ENCODE data around the gene CPNE5.

DNA sequence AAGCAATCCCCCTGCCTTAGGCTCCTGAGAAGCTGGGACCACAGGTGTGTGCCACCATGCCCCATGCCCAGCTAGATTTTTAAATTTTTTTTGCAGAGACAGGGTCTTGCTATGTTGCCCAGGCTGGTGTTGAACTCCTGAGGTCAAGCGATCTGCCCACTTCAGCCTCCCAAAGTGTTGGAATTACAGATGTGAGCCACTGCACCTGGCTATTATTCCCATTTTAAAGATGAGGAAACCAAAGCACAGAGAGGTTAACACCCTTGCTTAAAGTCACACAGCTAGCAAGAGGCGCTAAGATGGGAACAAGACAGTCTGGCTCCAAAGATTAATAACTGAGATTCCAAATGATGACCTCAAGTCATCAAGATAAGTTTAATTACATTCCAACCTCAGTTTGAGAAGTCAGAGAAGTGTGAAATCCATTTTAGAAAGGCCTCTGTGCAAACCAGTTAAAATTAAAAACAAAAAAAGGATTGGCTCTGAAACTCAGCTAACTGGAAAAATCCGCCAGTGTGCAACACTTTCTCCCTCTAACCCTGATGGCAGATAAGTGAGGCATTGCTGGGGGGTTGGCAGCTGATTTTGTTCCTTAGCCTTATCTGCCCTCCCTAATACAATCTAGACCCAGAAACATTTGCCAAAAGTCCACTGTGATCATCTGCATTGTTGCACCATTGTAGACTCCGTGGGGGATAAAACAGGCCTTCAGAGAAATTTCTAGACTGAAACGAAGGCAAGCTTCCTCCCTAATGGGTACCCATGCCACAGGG is 55.5 kb downstream of the CPNE5 start:
- TF ChIP-seq, protein P1, sequence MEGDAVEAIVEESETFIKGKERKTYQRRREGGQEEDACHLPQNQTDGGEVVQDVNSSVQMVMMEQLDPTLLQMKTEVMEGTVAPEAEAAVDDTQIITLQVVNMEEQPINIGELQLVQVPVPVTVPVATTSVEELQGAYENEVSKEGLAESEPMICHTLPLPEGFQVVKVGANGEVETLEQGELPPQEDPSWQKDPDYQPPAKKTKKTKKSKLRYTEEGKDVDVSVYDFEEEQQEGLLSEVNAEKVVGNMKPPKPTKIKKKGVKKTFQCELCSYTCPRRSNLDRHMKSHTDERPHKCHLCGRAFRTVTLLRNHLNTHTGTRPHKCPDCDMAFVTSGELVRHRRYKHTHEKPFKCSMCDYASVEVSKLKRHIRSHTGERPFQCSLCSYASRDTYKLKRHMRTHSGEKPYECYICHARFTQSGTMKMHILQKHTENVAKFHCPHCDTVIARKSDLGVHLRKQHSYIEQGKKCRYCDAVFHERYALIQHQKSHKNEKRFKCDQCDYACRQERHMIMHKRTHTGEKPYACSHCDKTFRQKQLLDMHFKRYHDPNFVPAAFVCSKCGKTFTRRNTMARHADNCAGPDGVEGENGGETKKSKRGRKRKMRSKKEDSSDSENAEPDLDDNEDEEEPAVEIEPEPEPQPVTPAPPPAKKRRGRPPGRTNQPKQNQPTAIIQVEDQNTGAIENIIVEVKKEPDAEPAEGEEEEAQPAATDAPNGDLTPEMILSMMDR (conservative IDR thresholded peaks at IDR 0.05; ENCODE audit: low read length), result no peak
- no peak for TF ChIP-seq EZH2phosphoT487 (IDR thresholded peaks at IDR 0.05; ENCODE audit: borderline replicate concordance)

Measured in Loucy (cell line).